GM12878 (cell line): ENCODE data around the gene OSBPL2. TPM values are rescaled to one million over a fixed set of nuclear protein-coding genes. Genes with fewer than 3 reads are reported as not detected.

Experiments used
- ATAC-seq: fragments of 200-7000 bp; cut with Tn5 transposase; 3 replicates; pipeline ENCODE4 v1.9.1; 2020; ENCODE audit warnings: mild to moderate bottlenecking, moderate library complexity
- BruUV-seq: library from RNA; stranded (reverse); fragments of 400-500 nt; replicated peaks from 2 replicates; lab custom pipeline; 2021; lab: Mats Ljungman, UMichigan
- CTCF ChIA-PET: fragments of 300-600 bp; sonication (Branson Sonifier 250); formaldehyde crosslinking; extraction: SDS; loops from one replicate; lab custom pipeline; 2021; ENCODE audit warnings: inconsistent platforms; lab: Yijun Ruan, JAX
- POLR2A ChIA-PET: fragments of 350-600 bp; formaldehyde crosslinking; extraction: SDS; loops from one replicate; lab custom pipeline; 2021; ENCODE audit warnings: inconsistent platforms; lab: Charles Lee
- RAD21 ChIA-PET: fragments of 300-600 bp; sonication (Branson Sonifier 250); formaldehyde crosslinking; loops from one replicate; lab custom pipeline; 2023; ENCODE audit warnings: antibody characterized with exemption; ENCODE audit not compliant: unreplicated experiment; lab: Charles Lee
- SMC1A ChIA-PET: fragments of 300-600 bp; sonication (Branson Sonifier 250); formaldehyde crosslinking; loops from one replicate; lab custom pipeline; 2023; ENCODE audit not compliant: unreplicated experiment, uncharacterized antibody; lab: Charles Lee
- DNase-seq: peaks from one replicate; pipeline ENCODE4 v3.0.0-alpha.2; 2011; ENCODE audit warnings: low read depth, low spot score
- FAIRE-seq: peaks from 3 replicates; lab custom pipeline; 2011; peaks lifted over from hg19 to GRCh38; lab: Jason Lieb, UNC
- H2AFZ ChIP-seq: 2 replicates; pipeline ENCODE4 v1.6.0; 2011; ENCODE audit warnings: low read depth, low read length, control low read depth; ENCODE audit not compliant: control insufficient read depth
- H3K27ac ChIP-seq: 2 replicates; pipeline ENCODE4 v1.5.1; 2011; ENCODE audit warnings: control low read depth; ENCODE audit not compliant: control insufficient read depth, insufficient read depth
- H3K27me3 ChIP-seq, 2 experiments: replicated peaks in 1 of 2; 2 replicates each; pipeline versions ENCODE4 v1.6.0 to v1.6.1; 2011; ENCODE audit warnings: low read length in 1 of 2; ENCODE audit not compliant: control insufficient read depth in 2 of 2, insufficient read depth in 2 of 2
- H3K36me3 ChIP-seq, 2 experiments: 2 replicates each; pipeline ENCODE4 v1.5.1; 2011; ENCODE audit warnings: low read length in 1 of 2; ENCODE audit not compliant: control insufficient read depth in 2 of 2, insufficient read depth in 2 of 2
- H3K4me1 ChIP-seq: 2 replicates; pipeline ENCODE4 v1.6.1; 2011; ENCODE audit warnings: mild to moderate bottlenecking, low read length, moderate library complexity, mixed read lengths; ENCODE audit not compliant: control insufficient read depth, insufficient read depth
- H3K4me2 ChIP-seq: 2 replicates; pipeline ENCODE4 v1.6.0; 2011; ENCODE audit warnings: control low read depth; ENCODE audit not compliant: control insufficient read depth, insufficient read depth
- H3K4me3 ChIP-seq: fragments of 200-600 bp; sonication (generic); 2 replicates; pipeline ENCODE4 v1.5.1; 2016
- H3K79me2 ChIP-seq: 2 replicates; pipeline ENCODE4 v1.6.0; 2011; ENCODE audit warnings: low read length; ENCODE audit not compliant: control insufficient read depth, insufficient read depth
- H3K9ac ChIP-seq: 2 replicates; pipeline ENCODE4 v1.8.0; 2011; ENCODE audit warnings: low read length, control low read depth, mixed read lengths; ENCODE audit not compliant: control insufficient read depth, insufficient read depth
- H3K9me3 ChIP-seq: replicated peaks from 3 replicates; pipeline ENCODE4 v1.5.1; 2011; ENCODE audit warnings: mild to moderate bottlenecking, low read length; ENCODE audit not compliant: control insufficient read depth, insufficient read depth
- H4K20me1 ChIP-seq: 2 replicates; pipeline ENCODE4 v1.6.0; 2011; ENCODE audit not compliant: control insufficient read depth, insufficient read depth
- E2F4 ChIP-seq: IDR thresholded peaks from 2 replicates; pipeline ENCODE4 v1.6.1; 2012; ENCODE audit warnings: low read depth, low read length, improper control_type of control experiment
- FOXM1 ChIP-seq: IDR thresholded peaks from 2 replicates; pipeline ENCODE4 v1.6.1; 2012; ENCODE audit warnings: low read depth, mild to moderate bottlenecking, inconsistent platforms, low read length, moderate library complexity
- JUNB ChIP-seq: IDR thresholded peaks from 2 replicates; pipeline ENCODE4 v1.6.1; 2016; ENCODE audit warnings: antibody characterized with exemption, mild to moderate bottlenecking
- MTA2 ChIP-seq: fragments of 450-650 bp; IDR thresholded peaks from 2 replicates; pipeline ENCODE4 v1.6.1; 2016; ENCODE audit warnings: low read depth, mild to moderate bottlenecking, moderate library complexity
- NFYA ChIP-seq: IDR thresholded peaks from 2 replicates; pipeline ENCODE4 v1.6.1; 2011; ENCODE audit warnings: low read depth, mild to moderate bottlenecking, low read length, improper control_type of control experiment, borderline replicate concordance
- NRF1 ChIP-seq: conservative IDR thresholded peaks from 2 replicates; pipeline ENCODE4 v1.6.1; 2011; ENCODE audit warnings: mild to moderate bottlenecking, low read depth, low read length, improper control_type of control experiment
- PBX3 ChIP-seq: IDR thresholded peaks from 2 replicates; pipeline ENCODE4 v1.6.1; 2011; ENCODE audit warnings: mild to moderate bottlenecking, low read depth, low read length, moderate library complexity; ENCODE audit not compliant: insufficient replicate concordance
- PML ChIP-seq: IDR thresholded peaks from 2 replicates; pipeline ENCODE4 v1.6.1; 2012; ENCODE audit warnings: low read length, inconsistent platforms
- RB1 ChIP-seq: fragments of 450-650 bp; formaldehyde crosslinking; IDR thresholded peaks from 2 replicates; pipeline ENCODE4 v1.6.1; 2017; ENCODE audit warnings: mild to moderate bottlenecking, borderline replicate concordance
- SMAD1 ChIP-seq: fragments of 450-650 bp; IDR thresholded peaks from 2 replicates; pipeline ENCODE4 v1.6.1; 2018; ENCODE audit warnings: mild to moderate bottlenecking, low read depth; ENCODE audit not compliant: partially characterized antibody
- SREBF1 ChIP-seq: IDR thresholded peaks from 2 replicates; pipeline ENCODE4 v1.6.1; 2012; ENCODE audit warnings: mild to moderate bottlenecking, low read length
- SRF ChIP-seq, 2 experiments: IDR thresholded peaks; 2 replicates each; pipeline ENCODE4 v1.6.1; 2011; ENCODE audit warnings: low read depth in 2 of 2, low read length in 2 of 2, mild to moderate bottlenecking in 1 of 2, moderate library complexity in 1 of 2
- SUPT20H ChIP-seq: IDR thresholded peaks from 2 replicates; pipeline ENCODE4 v1.6.1; 2011; ENCODE audit warnings: low read depth, mild to moderate bottlenecking, low read length, moderate library complexity, borderline replicate concordance; ENCODE audit not compliant: control insufficient read depth
- TARDBP ChIP-seq: IDR thresholded peaks from 2 replicates; pipeline ENCODE4 v1.6.1; 2016; ENCODE audit warnings: borderline replicate concordance
- ZBTB4 ChIP-seq: fragments of 450-650 bp; formaldehyde crosslinking; IDR thresholded peaks from 2 replicates; pipeline ENCODE4 v1.4.0; 2022; ENCODE audit warnings: mild to moderate bottlenecking, moderate library complexity
- ZNF24 ChIP-seq: fragments of 450-650 bp; IDR thresholded peaks from 2 replicates; pipeline ENCODE4 v1.6.1; 2017; ENCODE audit warnings: antibody characterized with exemption, mild to moderate bottlenecking
- ZSCAN29 ChIP-seq: fragments of 450-650 bp; IDR thresholded peaks from 2 replicates; pipeline ENCODE4 v1.6.1; 2017; ENCODE audit warnings: mild to moderate bottlenecking, moderate library complexity
- WGBS: methylation state at CpG from one replicate; pipeline ENCODE4 v1.1.6; 2016; ENCODE audit warnings: low lambda C conversion rate; ENCODE audit not compliant: insufficient replicate concordance, insufficient coverage; ENCODE audit errors: missing lambda C conversion rate; 5-methylcytosine and 5-hydroxymethylcytosine counted together
- in situ Hi-C: fragments of 300-500 bp; cut with MboI; formaldehyde crosslinking; loops from 9 replicates; pipeline ENCODE4 v1.14.3; 2018; ENCODE audit warnings: mixed read lengths
- intact Hi-C: fragments of 100-400 bp; cut with micrococcal nuclease; formaldehyde crosslinking; loops from one replicate; pipeline ENCODE4 v1.14.2; 2022; ENCODE audit not compliant: unreplicated experiment
- polyA plus RNA-seq, 11 experiments: library from polyadenylated mRNA; depleted of rRNA in 4 of 11; unstranded in 6 of 11; stranded (reverse) in 5 of 11; fragments of >200 nt; fragmentation: Nextera tagmentation in 4 of 11; fragmentation: Illumina TruSeq in 1 of 11; extraction: Ambion mirVana in 4 of 11; extraction: Trizol in 1 of 11; gene quantifications; 1 replicate in 1 of 11; 2 replicates in 10 of 11; pipeline versions ENCODE4 v1.2.1 to v1.2.3, GENCODE V29; 2011 to 2016; ENCODE audit warnings: inconsistent platforms in 2 of 11, missing spikeins in 2 of 11, low read depth in 1 of 11
- total RNA-seq, 4 experiments: library from RNA; depleted of rRNA in 3 of 4; stranded (reverse); fragments of >200 nt in 3 of 4; fragmentation: Illumina TruSeq in 1 of 4; extraction: Trizol in 1 of 4; gene quantifications; 2 replicates each; pipeline versions ENCODE4 v1.2.1 to v1.2.3, GENCODE V29; 2013 to 2021

OSBPL2 gene
- total and polyA plus RNA-seq, 10 of the 15 experiments (the other 5 are each of a cell fraction or from before 2014, with no cell fraction given) = 2.8 to 22.3 (median 14.7) TPM

GRCh38 chr20:62269871-62270270 lies 31.6 kb downstream of the OSBPL2 start:
- H3K9ac ChIP-seq = no peak overlapping the region

More at GRCh38 chr20:62269871-62270270, 31.6 kb downstream of the OSBPL2 start:
- ChIA-PET RAD21 (no interaction called here), SMC1A (no interaction called here), POLR2A (no interaction called here), CTCF (no interaction called here)
- ATAC-seq = no peak
- Histone ChIP-seq H3K9me3 (no peaks in the 10 kb centered on the region; the same call in 2 of the 3 replicates), H3K36me3 (peaks cover 11 to 21% of the 10 kb centered on the region in 2 experiments), H2AFZ (no peak overlapping the region), H3K27ac (no peak overlapping the region), H3K4me1 (no peaks in the 10 kb centered on the region), H3K79me2 (no peaks in the 10 kb centered on the region), H3K27me3 (no peaks in the 10 kb centered on the region), H3K4me3 (no peak overlapping the region), H4K20me1 (no peaks in the 10 kb centered on the region), H3K4me2 (no peak overlapping the region)
- no TSS peak for BruUV-seq
- no peak for FAIRE-seq
- 94% methylated on average over 17 of the region's 17 CpGs for WGBS
- intact Hi-C loops = no loop called here
- in situ Hi-C loops = no loop called here
- DNase-seq = no peak
- no peak for TF ChIP-seq JUNB
- no peak for TF ChIP-seq FOXM1
- TF ChIP-seq ZSCAN29 = no peak
- no peak for TF ChIP-seq NFYA
- no peak for TF ChIP-seq RB1
- TF ChIP-seq NRF1 = no peak
- no peak for TF ChIP-seq MTA2
- TF ChIP-seq SREBF1 = no peak
- TF ChIP-seq SMAD1 = no peak
- no peak for TF ChIP-seq PBX3
- no peak for TF ChIP-seq ZBTB4 (CRISPR knock-in tag)
- TF ChIP-seq ZNF24 = no peak
- TF ChIP-seq SUPT20H = no peak
- no peak for TF ChIP-seq E2F4
- TF ChIP-seq TARDBP = no peak
- no peak for TF ChIP-seq SRF (IDR thresholded peaks at IDR 0.05; ENCODE audit: low read depth in 2 of 2, low read length in 2 of 2)
- TF ChIP-seq PML = no peak
